H54 (cell line): ENCODE results near the gene ICAM2.

Experiments
- DNase-seq: peaks from one replicate; pipeline ENCODE4 v3.0.0; 2011; ENCODE audit warnings: low spot score, mixed read lengths; ENCODE audit not compliant: insufficient read length
- FAIRE-seq: peaks from 3 replicates; lab custom pipeline; 2011; peaks lifted over from hg19 to GRCh38; lab: Jason Lieb, UNC
- POLR2A ChIP-seq: IDR thresholded peaks from 2 replicates; pipeline ENCODE4 v1.6.1; 2011; ENCODE audit warnings: low read depth, mild to moderate bottlenecking, low read length

Gene ICAM2

DNA sequence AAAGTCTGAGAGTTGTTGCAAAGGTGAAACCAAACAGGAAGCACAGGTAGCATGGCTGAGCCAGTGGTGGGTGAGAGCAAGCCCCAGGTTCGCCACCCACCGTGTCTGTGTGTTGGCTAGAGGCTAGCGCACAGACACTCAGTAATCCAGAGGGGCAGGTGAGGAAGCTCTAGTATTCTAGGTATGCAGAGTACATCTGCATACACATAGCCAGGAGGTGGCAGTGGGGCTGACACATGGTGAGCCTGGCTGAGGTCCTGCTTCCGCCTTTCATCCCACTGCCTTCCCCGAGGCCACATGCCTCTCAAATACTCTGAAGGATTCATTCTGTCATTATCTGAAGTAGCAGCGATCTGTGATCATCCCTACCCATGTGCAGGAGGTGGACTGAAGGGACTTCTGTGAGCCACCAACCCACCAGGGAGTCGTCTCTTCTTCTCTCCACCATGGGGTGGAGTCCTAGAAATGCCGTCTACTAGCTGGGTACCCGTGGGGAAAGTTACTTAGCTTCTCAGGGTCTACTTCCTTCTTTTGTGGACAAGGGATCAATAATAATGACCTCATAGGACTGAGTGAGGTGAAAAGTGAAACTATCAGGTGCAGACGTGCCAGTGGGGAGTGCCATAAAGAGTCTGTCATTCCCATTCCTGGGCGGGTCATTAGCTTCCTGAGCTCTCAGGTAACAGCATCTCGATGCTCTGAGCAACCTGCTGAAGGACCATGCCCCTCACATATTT, 36.0 kb upstream of the ICAM2 start:
- TF ChIP-seq POLR2A: no peak
- no peak for FAIRE-seq
- no peak for DNase-seq

DNA sequence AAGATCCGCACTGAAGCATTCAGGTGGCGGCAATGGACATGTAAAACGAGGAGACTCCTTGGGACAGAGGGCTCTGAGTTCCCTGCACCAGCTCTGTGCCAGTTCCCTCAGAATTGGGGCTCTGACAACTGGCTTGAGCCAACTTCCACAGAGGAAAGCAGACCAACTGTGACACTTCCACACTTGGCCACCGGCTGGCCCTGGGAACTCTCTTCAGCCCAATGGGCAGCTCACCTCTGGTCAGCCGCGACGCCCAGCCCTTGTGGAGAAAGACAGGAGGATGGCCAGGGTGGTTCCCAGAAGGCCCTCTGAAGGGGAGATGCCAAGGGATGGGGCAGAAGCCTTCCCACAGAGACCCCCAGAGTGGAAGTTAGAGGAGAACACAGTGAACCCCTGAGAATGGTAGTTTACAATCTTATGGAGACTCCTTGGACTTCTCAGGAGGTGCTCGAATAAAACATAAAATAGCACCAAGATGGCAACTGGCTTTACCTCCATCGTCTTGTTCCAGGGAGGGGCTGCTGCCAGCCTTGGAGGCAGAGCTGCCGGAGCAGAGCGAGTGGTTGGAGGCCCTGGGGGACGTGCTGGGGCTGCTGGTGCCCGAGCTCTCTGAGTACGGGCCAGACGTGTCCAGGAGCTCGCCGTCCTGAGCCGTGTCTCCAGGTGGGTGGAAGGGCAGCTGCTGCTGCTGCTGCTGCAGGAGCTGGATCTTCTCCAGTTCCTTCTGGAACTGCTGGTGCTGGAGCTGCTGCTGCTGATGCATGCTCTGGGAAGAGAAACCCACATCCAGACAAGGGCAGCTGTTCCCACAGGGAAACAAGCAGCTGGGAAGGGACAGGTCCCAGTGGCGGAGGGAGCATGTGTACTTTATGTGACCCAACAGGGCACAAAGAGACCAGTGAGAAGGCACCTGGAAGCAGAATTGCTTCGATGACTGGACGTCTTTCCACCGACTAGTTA, 35.0 kb upstream of the ICAM2 start:
- FAIRE-seq (no peak), DNase-seq (no peak)
- TF ChIP-seq POLR2A: no peak

DNA sequence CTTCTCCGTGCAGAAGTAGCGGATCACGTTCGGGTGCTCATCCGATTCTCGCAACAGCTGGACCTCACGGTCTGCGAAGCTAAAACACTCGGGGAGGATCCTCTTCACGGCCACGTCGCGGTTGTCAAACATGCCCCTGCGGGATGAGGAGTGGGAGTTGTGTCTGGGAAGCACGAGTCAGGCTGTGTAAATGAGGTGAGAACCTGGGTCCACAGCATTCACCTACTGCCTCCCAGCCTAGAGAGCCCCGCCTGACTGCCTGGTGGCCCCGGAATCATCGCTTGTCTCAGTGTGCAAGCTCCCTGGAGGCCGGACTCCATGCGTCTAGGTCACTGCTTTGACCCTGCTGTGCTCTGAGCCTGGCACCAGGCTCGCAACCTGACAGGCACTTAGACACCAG, 33.9 kb upstream of the ICAM2 start:
- FAIRE-seq (no peak), DNase-seq (no peak)
- no peak for TF ChIP-seq POLR2A

GRCh38 chr17:64053101-64053500, 32.7 kb upstream of the ICAM2 start:
- no peak for FAIRE-seq
- TF ChIP-seq POLR2A: no peak
- DNase-seq: no peak

DNA sequence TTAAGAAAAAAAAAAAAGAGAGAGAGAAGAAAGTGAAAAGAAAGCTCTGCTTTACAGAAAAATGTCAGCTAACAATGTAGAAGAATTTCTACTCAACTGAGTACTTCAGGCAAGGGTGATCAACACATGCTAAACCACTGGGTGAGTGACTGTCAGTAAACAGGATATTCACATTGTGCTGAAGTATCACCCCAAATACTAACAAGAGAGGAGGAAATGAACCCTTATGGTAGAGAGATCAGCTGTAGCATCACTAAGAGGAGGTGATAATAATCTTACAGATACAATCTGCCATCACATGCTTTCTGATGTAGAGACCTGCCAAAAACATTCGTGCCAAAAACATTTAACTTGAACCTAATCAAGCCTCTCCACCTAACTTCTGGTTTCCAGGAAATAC, 30.7 kb upstream of the ICAM2 start:
- DNase-seq: no peak
- no peak for FAIRE-seq
- TF ChIP-seq POLR2A: no peak

DNA sequence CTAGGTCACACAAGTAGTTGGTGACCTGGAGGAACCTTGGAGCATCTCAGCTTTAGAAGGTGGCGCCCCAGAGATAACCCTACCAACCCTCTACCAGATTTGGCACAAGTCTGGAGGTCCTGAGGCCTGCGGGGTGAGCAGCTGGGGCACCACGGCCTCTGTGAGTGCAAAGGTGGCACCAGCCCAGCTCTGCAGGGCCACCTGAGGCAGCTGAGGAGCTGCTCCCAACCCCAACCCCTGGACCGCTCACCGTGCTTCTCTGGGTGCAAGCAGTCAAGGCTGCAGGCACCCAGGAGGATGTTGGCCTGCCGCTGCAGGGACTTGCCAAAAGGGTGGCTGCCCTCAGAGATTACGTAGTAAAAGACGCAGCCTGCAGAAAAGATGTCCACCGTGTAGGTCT, 28.4 kb upstream of the ICAM2 start:
- FAIRE-seq (no peak), DNase-seq (no peak)
- TF ChIP-seq POLR2A: no peak

DNA sequence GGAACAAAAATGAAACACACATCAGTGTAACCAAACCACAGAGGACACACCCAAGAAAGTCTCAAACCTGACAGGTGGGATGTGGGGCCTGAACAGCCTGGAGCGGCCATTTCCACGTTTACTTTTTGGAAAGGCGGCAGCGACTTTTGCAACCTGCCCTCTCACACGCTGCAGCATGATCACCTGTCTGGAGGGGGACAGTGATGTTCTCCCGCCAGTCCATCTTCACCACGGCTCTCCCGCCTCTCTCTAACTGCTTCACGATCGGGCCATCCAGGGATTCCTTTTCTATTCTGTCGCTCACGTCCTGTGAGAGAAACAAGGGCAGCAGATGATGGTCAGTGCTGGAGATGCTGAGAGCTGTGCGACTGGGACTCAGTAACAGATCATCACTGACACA, 24.7 kb upstream of the ICAM2 start:
- no peak for TF ChIP-seq POLR2A
- FAIRE-seq (no peak), DNase-seq (no peak)

DNA sequence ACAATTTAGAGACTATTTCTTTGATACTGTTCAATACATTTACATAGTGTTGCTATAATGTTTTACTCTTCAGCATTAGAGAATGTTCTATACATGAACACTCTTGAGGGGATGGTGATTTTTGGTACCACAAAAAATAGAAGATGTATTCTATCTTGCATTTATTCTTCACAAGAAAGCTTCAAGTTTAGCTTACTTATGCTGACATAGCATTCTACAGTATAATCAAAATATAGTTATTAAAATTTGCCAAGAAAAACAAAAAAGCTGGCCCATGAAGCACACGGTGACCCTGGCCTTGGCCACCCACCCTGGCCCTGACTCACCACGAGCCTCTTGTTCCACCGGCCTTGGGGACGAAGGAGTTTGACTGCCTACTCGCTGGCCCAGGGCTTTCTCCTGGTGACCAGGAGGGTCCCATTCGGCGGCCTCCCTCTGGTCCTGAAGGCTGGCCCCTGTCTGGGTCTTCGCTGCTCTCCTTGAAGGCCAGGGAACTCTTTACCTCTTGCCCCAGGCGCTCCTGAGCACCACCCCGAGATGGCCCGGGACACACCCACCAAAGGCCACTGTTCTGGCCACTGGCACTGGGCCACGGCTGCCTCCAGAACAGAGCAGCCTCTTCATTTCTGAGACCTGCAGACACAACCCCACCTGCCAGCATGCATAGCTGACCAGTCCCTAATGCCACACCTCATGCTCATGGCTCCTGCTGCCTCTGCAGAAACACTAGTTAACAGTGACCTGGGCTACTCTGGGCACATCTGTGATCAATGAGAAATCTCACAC, 22.5 kb upstream of the ICAM2 start:
- TF ChIP-seq POLR2A: no peak
- no peak for FAIRE-seq

DNA sequence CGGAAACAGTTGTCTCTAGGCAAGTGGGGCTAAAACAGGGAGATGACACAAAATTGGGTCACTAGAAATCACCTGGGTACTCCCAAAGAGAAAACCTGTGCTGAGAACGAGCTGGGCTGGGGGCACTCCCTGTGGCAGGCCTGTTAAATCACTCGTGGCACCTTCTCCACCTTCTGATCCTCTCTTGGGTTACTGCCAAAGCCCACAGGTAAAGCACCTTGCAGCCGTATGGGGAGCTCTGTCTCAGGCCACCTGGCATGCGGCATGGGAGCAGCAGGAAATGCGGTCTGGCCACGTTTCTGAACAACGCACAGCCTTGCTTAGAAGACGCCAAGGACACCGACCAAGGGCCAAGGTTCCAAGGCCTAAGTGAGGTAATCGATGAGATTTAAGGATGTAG, 21.5 kb upstream of the ICAM2 start:
- FAIRE-seq: no peak
- TF ChIP-seq POLR2A: no peak
- DNase-seq: no peak

More for the DNA sequence above, 22.5 kb upstream of the ICAM2 start:
- DNase-seq: no peak

DNA sequence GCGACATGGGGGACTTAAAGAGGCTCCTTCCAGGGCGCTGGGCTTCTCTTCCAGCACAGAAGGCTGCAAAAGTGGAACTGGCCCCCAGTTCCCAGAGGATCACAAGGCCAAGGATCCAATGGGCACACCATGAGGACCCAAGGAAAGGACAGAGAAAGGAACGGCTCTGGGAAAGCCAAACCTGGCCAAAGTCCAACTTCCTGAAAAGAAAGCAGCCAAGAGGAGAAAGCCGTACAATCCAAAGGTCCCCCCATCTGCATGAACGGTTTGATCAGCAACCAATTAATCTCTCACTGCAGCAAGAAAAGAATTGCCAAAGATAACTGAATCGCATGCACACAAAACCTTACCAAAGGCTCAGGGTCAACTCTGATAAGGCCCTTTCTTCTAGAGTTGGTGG, 19.8 kb upstream of the ICAM2 start:
- TF ChIP-seq POLR2A: no peak
- no peak for FAIRE-seq
- no peak for DNase-seq

- FAIRE-seq: no peak
- no peak for DNase-seq
- no peak for TF ChIP-seq POLR2A
Observed at GRCh38 chr17:64039106-64039400, 18.6 kb upstream of the ICAM2 start.

- no peak for TF ChIP-seq POLR2A
- no peak for DNase-seq
- FAIRE-seq: no peak
Observed at GRCh38 chr17:64038331-64039105, 18.1 kb upstream of the ICAM2 start.

DNA sequence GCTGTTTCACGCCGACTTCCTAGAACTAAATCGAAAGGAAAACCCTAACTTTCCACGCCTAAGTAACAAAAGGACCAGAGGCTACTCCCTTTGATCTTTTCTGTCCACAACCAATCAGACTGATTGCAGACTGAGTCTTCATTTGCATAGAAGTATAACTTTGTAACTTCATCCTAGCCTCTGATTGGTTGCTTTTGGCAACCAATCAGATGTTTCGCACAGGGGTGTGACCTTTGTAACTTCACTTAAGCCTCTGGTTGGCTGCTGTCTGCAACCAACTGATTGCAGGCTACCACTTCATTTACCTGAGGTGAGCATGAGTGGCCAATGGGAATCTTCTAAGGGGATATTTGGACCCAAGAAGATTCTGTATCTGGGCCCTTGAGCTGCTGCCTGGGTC, 17.4 kb upstream of the ICAM2 start:
- DNase-seq (no peak), FAIRE-seq (no peak)
- no peak for TF ChIP-seq POLR2A
